ENCODE data around the gene C22orf23. TPM values are rescaled to one million over a fixed set of nuclear protein-coding genes. Genes with fewer than 3 reads are reported as not detected.

C22orf23 gene
- total and polyA plus RNA-seq, 9 of the 15 experiments (the other 6 are each of a cell fraction or from before 2014, with no cell fraction given), result 0.25 to 1.0 (median 0.53) TPM

DNA sequence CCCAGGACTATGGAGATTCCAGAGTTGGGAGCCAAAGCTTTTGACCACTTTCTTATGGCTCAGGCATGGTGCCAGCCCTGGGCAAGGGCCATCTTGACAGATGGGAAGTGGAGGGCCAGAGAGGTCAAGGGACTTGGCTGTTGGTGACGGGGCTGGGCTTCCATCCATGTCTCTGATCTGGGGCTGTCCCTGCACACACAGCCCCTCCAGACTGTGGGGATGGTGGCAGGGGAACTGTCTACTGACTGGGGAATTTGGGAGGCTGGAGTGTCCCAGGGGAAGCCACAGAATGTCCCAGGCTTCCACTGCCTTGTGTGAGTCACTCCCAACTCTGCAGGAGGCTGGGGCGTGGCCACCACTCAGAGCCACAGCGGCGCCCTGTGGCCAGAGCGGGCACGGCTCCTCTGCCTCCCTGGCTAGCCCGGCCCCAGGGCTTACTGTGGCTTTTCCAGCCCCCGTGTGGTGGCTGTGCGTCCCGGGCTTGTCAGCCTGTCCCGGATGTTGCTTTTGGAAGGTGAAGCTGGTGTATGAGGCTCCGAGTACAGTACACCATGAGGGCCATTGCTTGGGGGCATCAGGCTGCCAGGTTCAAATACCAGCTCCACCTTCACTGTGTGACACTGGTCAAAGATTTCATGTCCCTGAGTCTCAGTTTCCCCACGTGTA, 19.6 kb downstream of the C22orf23 start:
- no peaks in the 10 kb centered on the region for H3K9me3 ChIP-seq (replicated peaks; ENCODE audit: control insufficient read depth, insufficient read depth, low read depth, low read length)
- DNase-seq (ENCODE audit: extremely low read depth in 1 of 4, low spot score in 3 of 4) (peak; percentile 87 to 91 (median 88)), FAIRE-seq (peak; percentile 93), ATAC-seq (peak; percentile 100)
- peak overlapping the region; percentile 91 for H2AFZ ChIP-seq (ENCODE audit: low read depth, low read length)
- WGBS (ENCODE audit: insufficient coverage, low coverage, missing lambda C conversion rate), result under 1% methylated on average over 12 of the region's 13 CpGs
- POLR2A ChIA-PET, result interaction anchor here (0.5 to 2.0 kb wide), 5 partner anchors 20 to 268 kb away, joined by 3 to 6 read pairs (median 4); partner anchors contain the start of genes C22orf23, MAFF, MICALL1 and POLR2F
- CTCF ChIA-PET (ENCODE audit: low intra/inter-chr PET ratio), result interaction anchor here (0.5 to 1.4 kb wide), 3 partner anchors 46 to 142 kb away, joined by 3 to 5 read pairs (median 3); no protein-coding TSS in a partner anchor
- intact Hi-C loops (cut with micrococcal nuclease) (no loop called here), in situ Hi-C loops (cut with MboI) (no loop called here)
- no peaks in the 10 kb centered on the region for H3K79me2 ChIP-seq (ENCODE audit: control insufficient read depth, insufficient read depth, low read length)
- H3K4me2 ChIP-seq (ENCODE audit: insufficient read depth, low read length), result peak overlapping the region; percentile 63
- peak overlapping the region; percentile 38 to 68 for H3K9ac ChIP-seq (ENCODE audit: insufficient read depth in 1 of 2, low read depth in 2 of 2, low read length in 2 of 2)
- H3K4me1 ChIP-seq (replicated peaks in 1 of 2; ENCODE audit: control insufficient read depth in 2 of 2, insufficient read depth in 2 of 2, low read length in 2 of 2), result peaks cover 9 to 24% of the 10 kb centered on the region in 2 experiments; a peak in 4 of 5 replicates
- H4K20me1 ChIP-seq (replicated peaks; ENCODE audit: control insufficient read depth, insufficient read depth, low read length), result no peaks in the 10 kb centered on the region
- peaks cover 5% of the 10 kb centered on the region; the same call in 1 of the 3 replicates for H3K36me3 ChIP-seq (ENCODE audit: control insufficient read depth, insufficient read depth, low read length)
- no peaks in the 10 kb centered on the region for H3K27me3 ChIP-seq (ENCODE audit: control insufficient read depth in 2 of 2, insufficient read depth in 2 of 2, low read length in 2 of 2)
- H3K4me3 ChIP-seq, result no peak overlapping the region
- BruUV-seq (replicated peaks), result no TSS peak
- peak overlapping the region; percentile 73 for H3K27ac ChIP-seq (ENCODE audit: extremely low read depth, low read depth, low read length)
- H3K9me1 ChIP-seq (ENCODE audit: control insufficient read depth, insufficient read depth, low read length), result no peaks in the 10 kb centered on the region
- TF ChIP-seq, protein P1, sequence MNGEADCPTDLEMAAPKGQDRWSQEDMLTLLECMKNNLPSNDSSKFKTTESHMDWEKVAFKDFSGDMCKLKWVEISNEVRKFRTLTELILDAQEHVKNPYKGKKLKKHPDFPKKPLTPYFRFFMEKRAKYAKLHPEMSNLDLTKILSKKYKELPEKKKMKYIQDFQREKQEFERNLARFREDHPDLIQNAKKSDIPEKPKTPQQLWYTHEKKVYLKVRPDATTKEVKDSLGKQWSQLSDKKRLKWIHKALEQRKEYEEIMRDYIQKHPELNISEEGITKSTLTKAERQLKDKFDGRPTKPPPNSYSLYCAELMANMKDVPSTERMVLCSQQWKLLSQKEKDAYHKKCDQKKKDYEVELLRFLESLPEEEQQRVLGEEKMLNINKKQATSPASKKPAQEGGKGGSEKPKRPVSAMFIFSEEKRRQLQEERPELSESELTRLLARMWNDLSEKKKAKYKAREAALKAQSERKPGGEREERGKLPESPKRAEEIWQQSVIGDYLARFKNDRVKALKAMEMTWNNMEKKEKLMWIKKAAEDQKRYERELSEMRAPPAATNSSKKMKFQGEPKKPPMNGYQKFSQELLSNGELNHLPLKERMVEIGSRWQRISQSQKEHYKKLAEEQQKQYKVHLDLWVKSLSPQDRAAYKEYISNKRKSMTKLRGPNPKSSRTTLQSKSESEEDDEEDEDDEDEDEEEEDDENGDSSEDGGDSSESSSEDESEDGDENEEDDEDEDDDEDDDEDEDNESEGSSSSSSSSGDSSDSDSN (IDR thresholded peaks at IDR 0.05; ENCODE audit: borderline replicate concordance in 1 of 2, low read depth in 2 of 2, low read length in 2 of 2), result peak in 1 of 2 experiments; percentile 75; a peak in 1 of 4 replicates
- TF ChIP-seq, protein P2, sequence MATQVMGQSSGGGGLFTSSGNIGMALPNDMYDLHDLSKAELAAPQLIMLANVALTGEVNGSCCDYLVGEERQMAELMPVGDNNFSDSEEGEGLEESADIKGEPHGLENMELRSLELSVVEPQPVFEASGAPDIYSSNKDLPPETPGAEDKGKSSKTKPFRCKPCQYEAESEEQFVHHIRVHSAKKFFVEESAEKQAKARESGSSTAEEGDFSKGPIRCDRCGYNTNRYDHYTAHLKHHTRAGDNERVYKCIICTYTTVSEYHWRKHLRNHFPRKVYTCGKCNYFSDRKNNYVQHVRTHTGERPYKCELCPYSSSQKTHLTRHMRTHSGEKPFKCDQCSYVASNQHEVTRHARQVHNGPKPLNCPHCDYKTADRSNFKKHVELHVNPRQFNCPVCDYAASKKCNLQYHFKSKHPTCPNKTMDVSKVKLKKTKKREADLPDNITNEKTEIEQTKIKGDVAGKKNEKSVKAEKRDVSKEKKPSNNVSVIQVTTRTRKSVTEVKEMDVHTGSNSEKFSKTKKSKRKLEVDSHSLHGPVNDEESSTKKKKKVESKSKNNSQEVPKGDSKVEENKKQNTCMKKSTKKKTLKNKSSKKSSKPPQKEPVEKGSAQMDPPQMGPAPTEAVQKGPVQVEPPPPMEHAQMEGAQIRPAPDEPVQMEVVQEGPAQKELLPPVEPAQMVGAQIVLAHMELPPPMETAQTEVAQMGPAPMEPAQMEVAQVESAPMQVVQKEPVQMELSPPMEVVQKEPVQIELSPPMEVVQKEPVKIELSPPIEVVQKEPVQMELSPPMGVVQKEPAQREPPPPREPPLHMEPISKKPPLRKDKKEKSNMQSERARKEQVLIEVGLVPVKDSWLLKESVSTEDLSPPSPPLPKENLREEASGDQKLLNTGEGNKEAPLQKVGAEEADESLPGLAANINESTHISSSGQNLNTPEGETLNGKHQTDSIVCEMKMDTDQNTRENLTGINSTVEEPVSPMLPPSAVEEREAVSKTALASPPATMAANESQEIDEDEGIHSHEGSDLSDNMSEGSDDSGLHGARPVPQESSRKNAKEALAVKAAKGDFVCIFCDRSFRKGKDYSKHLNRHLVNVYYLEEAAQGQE (IDR thresholded peaks at IDR 0.05; ENCODE audit: borderline replicate concordance), result peak; percentile 74
- TF ChIP-seq, protein P2 (CRISPR knock-in tag; IDR thresholded peaks at IDR 0.05; ENCODE audit: low read depth), result no peak
- TF ChIP-seq XRCC4 (IDR thresholded peaks at IDR 0.05; ENCODE audit: extremely low read depth, insufficient read depth, insufficient read length), result no peak
- TF ChIP-seq JUND (IDR thresholded peaks at IDR 0.05; ENCODE audit: borderline replicate concordance, low read depth, low read length), result peak; percentile 89
- TF ChIP-seq JUND (tag; IDR thresholded peaks at IDR 0.05; ENCODE audit: borderline replicate concordance, low read depth, low read length), result peak; percentile 81; the same call in 1 of the 3 replicates
- TF ChIP-seq ZNF589 (CRISPR knock-in tag; IDR thresholded peaks at IDR 0.05; ENCODE audit: low read depth), result no peak
- TF ChIP-seq, protein P3, sequence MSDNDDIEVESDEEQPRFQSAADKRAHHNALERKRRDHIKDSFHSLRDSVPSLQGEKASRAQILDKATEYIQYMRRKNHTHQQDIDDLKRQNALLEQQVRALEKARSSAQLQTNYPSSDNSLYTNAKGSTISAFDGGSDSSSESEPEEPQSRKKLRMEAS (CRISPR knock-in tag; IDR thresholded peaks at IDR 0.05), result peak; percentile 40; the same call in 1 of the 2 replicates
- no peak; a peak in 1 of 4 replicates for TF ChIP-seq HDAC1 (IDR thresholded peaks at IDR 0.05)
- TF ChIP-seq BRD4 (IDR thresholded peaks at IDR 0.05), result no peak

All from K562 (cell line).